ENCODE data around the gene ANAPC16. TPM values are rescaled to one million over a fixed set of nuclear protein-coding genes. Genes with fewer than 3 reads are reported as not detected.

ANAPC16 gene
- total and polyA plus RNA-seq, 11 donors: 124 to 242 (median 179) TPM

DNA sequence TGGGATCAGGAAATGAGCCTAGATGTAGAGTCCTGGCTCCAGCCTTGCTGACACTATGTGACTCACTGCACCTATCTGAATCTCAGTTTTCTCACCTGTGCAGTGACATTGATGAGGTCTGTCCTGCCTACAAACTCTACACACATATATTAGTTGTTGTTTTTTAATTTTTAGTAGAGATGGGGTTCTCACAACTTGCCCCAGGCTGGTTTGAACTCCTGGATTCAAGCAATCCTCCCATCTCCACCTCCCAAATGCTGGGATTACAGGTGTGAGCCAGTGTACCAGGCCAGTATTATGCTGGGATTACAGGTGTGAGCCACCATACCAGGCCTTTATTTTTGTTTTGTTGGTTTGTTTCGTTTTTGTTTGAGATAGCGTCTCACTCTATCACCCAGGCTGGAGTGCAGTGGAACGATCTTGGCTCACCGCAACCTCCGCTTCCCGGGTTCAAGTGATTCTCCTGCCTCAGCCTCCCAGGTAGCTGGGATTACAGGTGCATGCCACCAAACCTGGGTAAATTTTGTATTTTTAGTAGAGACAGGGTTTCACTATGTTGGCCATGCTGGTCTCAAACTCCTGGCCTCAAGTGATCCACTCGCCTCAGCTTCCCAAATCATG is 46.1 kb downstream of the ANAPC16 start:
- ATAC-seq: no peak
- no peaks in the 10 kb centered on the region for H3K36me3 ChIP-seq
- TF ChIP-seq, protein P1, sequence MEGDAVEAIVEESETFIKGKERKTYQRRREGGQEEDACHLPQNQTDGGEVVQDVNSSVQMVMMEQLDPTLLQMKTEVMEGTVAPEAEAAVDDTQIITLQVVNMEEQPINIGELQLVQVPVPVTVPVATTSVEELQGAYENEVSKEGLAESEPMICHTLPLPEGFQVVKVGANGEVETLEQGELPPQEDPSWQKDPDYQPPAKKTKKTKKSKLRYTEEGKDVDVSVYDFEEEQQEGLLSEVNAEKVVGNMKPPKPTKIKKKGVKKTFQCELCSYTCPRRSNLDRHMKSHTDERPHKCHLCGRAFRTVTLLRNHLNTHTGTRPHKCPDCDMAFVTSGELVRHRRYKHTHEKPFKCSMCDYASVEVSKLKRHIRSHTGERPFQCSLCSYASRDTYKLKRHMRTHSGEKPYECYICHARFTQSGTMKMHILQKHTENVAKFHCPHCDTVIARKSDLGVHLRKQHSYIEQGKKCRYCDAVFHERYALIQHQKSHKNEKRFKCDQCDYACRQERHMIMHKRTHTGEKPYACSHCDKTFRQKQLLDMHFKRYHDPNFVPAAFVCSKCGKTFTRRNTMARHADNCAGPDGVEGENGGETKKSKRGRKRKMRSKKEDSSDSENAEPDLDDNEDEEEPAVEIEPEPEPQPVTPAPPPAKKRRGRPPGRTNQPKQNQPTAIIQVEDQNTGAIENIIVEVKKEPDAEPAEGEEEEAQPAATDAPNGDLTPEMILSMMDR (IDR thresholded peaks at IDR 0.05): no peak
- TF ChIP-seq POLR2A (IDR thresholded peaks at IDR 0.05): no peak
- intact Hi-C loops (cut with DNase I): loop anchor here in 1 of 10 donors (5.0 kb wide), 1 partner anchor 70 kb away; no protein-coding TSS in a partner anchor
- H3K27ac ChIP-seq: peak overlapping the region; percentile 75 to 98 (median 92)
- H3K27me3 ChIP-seq: no peaks in the 10 kb centered on the region
- DNase-seq: no peak
- peaks cover 13 to 68% (median 38%) of the 10 kb centered on the region in 12 donors for H3K4me1 ChIP-seq
- peak overlapping the region in 1 of 12 donors; percentile 66 for H3K4me3 ChIP-seq
- H3K9me3 ChIP-seq: no peaks in the 10 kb centered on the region
- WGBS, 4 donors: 92 to 97% (median 94%) methylated on average over 7 of the region's 7 CpGs

DNA sequence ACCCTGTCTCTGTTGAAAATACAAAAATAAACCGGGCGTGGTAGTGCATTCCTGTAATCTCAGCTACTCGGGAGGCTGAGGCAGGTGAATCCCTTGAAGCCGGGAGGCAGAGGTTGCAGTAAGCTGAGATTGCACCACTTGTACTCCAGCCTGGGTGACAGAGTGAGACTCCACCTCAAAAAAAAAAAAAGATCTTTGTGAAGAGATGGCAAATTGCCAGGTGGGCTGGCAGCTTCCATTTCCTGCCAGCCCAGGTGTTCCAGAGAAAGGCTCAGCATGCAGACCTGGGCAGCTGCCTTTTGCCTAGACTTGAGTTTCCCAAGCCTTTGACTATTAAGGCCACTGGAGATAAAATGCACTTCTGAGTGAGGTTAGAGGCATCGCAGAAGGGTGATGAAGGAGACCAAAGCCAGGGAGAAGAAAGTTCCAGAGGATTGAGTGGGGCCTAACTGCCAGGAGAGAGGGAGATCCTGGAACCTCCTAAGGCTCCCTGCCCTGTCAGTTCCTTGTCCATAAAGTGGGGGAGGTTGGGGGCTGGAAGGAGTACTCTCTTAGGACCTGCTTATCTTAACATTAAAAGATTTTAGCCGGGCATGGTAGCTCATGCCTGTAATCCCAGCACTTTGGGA is 47.9 kb downstream of the ANAPC16 start:
- no peak for TF ChIP-seq POLR2A (IDR thresholded peaks at IDR 0.05)
- TF ChIP-seq, protein P1 (IDR thresholded peaks at IDR 0.05): no peak
- intact Hi-C loops (cut with DNase I): loop anchor here in 1 of 10 donors (5.0 kb wide), 1 partner anchor 69 kb away; no protein-coding TSS in a partner anchor
- Histone ChIP-seq H3K36me3 (no peaks in the 10 kb centered on the region), H3K4me3 (no peak overlapping the region), H3K27me3 (no peaks in the 10 kb centered on the region), H3K9me3 (no peaks in the 10 kb centered on the region), H3K27ac (no peak overlapping the region), H3K4me1 (peaks cover 13 to 51% (median 30%) of the 10 kb centered on the region in 12 donors)
- 62 to 69% (median 66%) methylated on average over 6 of the region's 6 CpGs for WGBS, 4 donors
- ATAC-seq (no peak), DNase-seq (no peak)

DNA sequence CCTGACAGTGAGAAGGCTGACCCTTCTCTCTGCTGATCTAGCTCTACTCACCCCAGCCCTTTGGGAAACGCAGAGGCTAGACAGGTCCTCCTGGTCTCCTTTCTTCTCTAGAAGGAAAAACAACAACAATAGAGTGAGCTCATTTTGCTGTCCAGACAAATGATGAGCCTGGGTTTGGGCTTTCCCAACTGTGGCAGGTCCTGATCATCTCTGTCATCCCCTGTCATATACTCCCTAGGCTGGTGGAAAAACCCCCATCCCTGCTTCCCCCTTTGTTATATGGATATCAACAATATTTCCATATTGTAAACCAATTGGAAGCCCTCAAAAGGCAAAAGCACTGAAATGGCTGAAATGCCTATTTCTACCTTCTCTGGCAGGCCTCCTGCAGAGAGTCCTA is 48.7 kb downstream of the ANAPC16 start:
- intact Hi-C loops (cut with DNase I): loop anchor here in 1 of 10 donors (5.0 kb wide), 1 partner anchor 68 kb away; no protein-coding TSS in a partner anchor
- Histone ChIP-seq H3K27ac (no peak overlapping the region), H3K36me3 (no peaks in the 10 kb centered on the region), H3K4me1 (peaks cover 8 to 43% (median 22%) of the 10 kb centered on the region in 12 donors), H3K4me3 (no peak overlapping the region), H3K9me3 (no peaks in the 10 kb centered on the region), H3K27me3 (no peaks in the 10 kb centered on the region)
- 81 to 96% (median 89%) methylated on average over 1 of the region's 1 CpG for WGBS, 4 donors
- TF ChIP-seq, protein P1 (IDR thresholded peaks at IDR 0.05): no peak
- ATAC-seq (no peak), DNase-seq (no peak)

DNA sequence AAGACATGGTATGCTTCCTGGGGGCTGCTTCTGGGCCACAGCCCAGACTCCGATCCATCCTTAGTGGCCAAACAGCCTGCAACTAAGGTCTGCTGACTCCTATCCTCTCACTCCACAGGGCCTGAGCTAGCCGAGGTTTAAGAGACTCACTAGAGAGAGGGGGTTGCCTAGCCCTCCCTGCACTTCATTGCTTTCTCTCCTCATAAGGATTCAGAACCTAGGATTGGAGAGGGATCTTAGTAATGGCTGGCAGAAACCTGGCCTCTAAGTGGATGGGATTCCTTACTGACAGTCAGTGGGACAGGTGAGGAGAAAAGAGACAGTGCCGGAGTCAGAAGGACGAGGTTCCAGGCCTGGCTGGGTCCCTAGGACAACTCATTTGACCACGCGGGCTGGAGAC is 49.7 kb downstream of the ANAPC16 start:
- 79 to 88% (median 85%) methylated on average over 6 of the region's 6 CpGs for WGBS, 4 donors
- Histone ChIP-seq H3K4me3 (no peak overlapping the region), H3K27me3 (no peaks in the 10 kb centered on the region), H3K4me1 (peaks cover under 1 to 34% (median 13%) of the 10 kb centered on the region in 12 donors), H3K27ac (no peak overlapping the region), H3K36me3 (no peaks in the 10 kb centered on the region), H3K9me3 (no peaks in the 10 kb centered on the region)
- ATAC-seq (no peak), DNase-seq (no peak)
- TF ChIP-seq, protein P1 (IDR thresholded peaks at IDR 0.05): no peak
- no peak for TF ChIP-seq POLR2A (IDR thresholded peaks at IDR 0.05)
- intact Hi-C loops (cut with DNase I): no loop called here
